GM12801 (cell line): ENCODE results near the gene ASB1.

Experiments used
- TF ChIP-seq, protein P1 (sequence below): IDR thresholded peaks from one replicate; pipeline ENCODE4 v1.5.1; 2011; ENCODE audit warnings: control low read depth; ENCODE audit not compliant: insufficient read length; ENCODE audit errors: extremely low read depth

Gene ASB1

DNA sequence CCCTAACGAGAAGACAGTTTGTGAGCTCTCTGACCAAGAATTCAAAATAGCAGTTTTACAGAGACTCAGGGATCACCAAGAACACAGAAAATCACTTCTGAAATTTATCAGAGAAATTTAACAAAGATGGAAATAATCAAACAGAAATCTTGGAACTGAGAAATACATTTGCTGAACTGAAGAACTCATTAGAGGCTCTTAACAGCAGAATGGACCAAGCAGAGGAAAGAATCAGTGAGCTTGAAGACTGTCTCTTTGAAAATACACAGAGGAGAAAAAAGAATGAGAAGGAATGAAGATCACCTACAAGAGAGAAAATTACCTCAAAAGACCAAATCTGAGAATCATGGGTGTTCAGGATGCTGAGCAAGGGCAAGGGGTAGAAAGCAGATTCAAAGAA, 29.7 kb downstream of the ASB1 start:
- TF ChIP-seq, protein P1, sequence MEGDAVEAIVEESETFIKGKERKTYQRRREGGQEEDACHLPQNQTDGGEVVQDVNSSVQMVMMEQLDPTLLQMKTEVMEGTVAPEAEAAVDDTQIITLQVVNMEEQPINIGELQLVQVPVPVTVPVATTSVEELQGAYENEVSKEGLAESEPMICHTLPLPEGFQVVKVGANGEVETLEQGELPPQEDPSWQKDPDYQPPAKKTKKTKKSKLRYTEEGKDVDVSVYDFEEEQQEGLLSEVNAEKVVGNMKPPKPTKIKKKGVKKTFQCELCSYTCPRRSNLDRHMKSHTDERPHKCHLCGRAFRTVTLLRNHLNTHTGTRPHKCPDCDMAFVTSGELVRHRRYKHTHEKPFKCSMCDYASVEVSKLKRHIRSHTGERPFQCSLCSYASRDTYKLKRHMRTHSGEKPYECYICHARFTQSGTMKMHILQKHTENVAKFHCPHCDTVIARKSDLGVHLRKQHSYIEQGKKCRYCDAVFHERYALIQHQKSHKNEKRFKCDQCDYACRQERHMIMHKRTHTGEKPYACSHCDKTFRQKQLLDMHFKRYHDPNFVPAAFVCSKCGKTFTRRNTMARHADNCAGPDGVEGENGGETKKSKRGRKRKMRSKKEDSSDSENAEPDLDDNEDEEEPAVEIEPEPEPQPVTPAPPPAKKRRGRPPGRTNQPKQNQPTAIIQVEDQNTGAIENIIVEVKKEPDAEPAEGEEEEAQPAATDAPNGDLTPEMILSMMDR, result no peak

DNA sequence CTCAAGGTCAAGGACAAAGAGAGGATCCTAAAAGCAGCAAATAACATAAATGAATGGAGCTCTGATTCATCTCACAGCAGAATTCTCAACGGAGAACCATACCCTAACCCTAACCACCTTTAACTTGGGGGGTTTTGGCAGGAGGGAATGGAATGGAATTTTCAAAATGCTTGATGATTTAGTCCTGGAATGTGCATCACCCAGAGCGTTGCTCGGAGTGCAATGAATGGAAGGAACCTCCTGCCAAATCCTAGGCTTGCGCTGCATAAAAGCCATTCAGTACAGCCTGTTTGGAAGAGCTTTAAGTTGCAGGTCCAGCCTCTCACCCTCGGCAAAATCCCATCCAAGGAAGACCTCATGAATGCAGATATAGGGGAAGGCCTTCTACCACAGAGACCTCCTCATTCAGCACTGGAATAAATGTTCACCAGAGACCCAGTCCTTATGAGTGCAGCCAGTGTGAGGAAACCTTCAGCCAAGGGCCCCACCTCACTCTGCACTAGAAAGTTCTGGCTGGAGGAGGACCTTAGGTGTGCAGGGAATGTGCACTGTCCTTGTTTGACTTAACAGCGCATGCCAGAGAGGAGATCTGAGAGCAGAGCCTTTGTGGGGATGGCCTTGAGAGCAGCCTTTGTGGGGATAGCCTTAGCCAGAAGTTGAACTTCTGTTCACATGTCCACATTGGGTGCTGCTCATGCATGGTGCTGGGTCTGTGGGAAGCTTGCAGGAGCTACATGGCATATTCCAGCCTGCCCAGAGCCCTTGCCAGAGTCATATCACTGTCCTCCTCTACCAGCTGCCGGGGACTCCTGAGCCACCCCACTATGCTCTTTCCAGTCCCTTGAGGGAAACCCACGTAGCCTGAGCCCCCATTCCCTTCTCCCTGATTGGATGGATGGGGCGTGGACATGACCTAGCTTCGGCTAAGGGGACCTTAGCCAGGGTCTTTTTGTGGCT, 30.5 kb downstream of the ASB1 start:
- TF ChIP-seq, protein P1, result no peak

DNA sequence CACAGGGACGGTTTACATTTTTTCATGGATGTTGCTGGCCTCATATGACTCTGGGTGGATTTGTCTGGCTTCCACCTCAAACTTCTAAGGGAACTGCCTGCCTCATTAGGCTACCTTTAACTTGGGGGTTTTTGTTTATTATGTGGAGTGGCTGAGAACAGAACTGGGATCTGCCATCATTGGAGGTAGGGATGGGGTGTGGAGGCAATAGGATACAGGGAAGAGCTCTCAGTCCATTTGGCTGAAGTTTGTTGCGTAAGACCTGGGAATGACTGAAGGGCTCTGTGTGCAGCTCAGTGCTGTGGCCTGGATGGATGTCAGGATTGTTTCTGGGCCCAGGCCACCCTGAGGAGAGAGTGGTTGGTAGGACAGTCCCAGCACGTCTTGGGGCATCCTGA, 31.2 kb downstream of the ASB1 start:
- TF ChIP-seq, protein P1, result no peak

DNA sequence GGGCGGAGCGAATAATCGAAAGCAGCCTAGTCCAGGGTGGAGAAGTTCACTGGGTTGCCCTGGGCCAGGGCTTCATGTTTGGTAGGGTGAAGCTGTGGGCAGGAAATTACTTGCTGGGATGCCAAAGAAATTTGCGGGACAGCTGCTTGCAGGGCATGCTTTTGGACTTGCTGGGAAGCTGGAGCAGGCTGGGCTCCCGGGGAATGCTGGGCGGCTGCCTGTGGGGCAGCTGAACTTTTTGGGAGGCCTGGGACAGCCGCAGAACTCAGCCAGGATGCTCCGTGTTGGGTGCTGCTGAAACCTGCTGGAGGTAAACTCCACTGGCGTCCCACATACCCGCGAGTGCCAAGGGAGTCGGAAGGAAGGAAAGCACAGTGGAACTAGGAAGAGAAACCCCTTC, 31.9 kb downstream of the ASB1 start:
- TF ChIP-seq, protein P1, result no peak

DNA sequence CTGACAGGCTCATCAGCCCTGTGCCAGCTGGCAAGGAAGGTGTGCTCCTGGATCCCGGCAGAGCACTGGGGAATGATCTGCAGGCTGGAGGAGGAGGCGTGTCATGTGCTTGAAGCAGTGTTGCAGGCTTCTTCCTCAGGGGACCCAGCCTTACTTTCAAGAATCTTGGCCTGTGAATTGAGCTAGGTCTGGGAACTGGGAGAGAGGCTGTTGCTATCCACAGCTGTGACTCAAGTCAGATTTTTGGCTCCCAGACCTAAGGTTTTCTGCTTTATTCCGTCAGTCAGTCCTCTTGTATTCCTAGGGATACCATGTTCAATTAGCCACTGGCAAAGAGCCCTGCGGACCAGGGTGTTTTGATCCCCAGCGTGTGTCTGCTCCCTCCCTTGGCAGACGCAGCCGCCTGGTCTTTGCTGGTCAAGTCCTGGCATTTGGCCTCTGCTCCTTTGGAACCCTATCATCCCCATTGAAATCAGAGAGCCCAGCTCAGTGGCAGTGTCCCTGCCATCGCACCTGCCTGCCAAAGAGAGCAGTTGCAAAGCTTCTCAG, 32.4 kb downstream of the ASB1 start:
- TF ChIP-seq, protein P1, result no peak

DNA sequence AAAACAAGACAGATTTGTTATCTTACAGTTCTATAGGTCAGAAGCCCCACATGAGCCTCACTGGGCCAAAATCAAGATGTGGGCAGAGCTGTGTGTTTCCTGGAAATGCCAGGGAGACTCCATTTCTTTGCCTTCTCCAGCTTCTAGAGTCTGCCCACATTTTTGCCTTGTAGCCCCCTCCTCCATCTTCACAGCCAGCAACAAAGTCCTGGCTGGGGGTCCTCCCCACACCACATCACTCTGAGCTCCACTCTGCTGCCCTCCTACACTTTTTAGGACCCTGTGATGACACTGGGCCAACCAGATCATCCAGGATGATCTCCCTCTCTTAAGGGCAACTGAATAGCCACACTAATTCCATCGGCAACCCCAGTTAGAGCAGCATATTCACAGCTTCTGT, 34.3 kb downstream of the ASB1 start:
- TF ChIP-seq, protein P1, result no peak

DNA sequence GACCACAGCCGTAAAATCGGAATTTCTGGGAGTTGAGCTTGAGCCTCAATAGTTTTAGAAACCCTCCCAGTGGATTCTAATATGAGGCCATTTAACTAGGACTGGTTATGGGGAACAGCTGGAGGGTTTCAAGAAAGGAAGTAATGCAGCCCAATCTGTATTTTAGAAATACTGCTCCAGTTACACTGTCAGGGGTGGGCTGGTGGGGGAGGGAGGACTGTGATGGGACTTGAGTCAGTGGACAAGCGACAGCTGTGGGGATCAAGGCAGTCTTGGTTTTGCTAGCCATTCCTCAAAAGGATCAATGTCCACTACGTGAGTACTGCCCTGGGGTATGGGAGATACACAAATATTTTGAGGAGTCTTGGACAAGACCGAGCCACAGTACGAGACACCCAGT, 34.8 kb downstream of the ASB1 start:
- TF ChIP-seq, protein P1, result no peak
